ACC112 (cell line): ENCODE results near the gene IGFBPL1.

ENCODE experiments used
- H2AFZ ChIP-seq: fragments of 200-600 bp; sonication (generic); one replicate; pipeline ENCODE4 v1.6.0; 2017; ENCODE audit warnings: antibody characterized with exemption, low read length; ENCODE audit not compliant: unreplicated experiment
- H3K27ac ChIP-seq: fragments of 200-600 bp; sonication (generic); 2 replicates; pipeline ENCODE4 v1.5.1; 2014; ENCODE audit warnings: low read depth, mild to moderate bottlenecking, antibody characterized with exemption, low read length, moderate library complexity
- H3K27me3 ChIP-seq: fragments of 200-600 bp; sonication (generic); 2 replicates; pipeline ENCODE4 v1.6.1; 2014; ENCODE audit warnings: mild to moderate bottlenecking, antibody characterized with exemption, low read length, moderate library complexity, mixed read lengths; ENCODE audit not compliant: insufficient read depth
- H3K36me3 ChIP-seq: fragments of 200-600 bp; sonication (generic); 2 replicates; pipeline ENCODE4 v1.6.1; 2016; ENCODE audit warnings: mild to moderate bottlenecking, antibody characterized with exemption, low read length, moderate library complexity, mixed read lengths; ENCODE audit not compliant: insufficient read depth
- H3K4me1 ChIP-seq: fragments of 200-600 bp; sonication (generic); one replicate; pipeline ENCODE4 v1.6.1; 2016; ENCODE audit warnings: low read length, mixed read lengths; ENCODE audit not compliant: insufficient read depth, unreplicated experiment, control insufficient read depth
- H3K4me3 ChIP-seq: fragments of 200-600 bp; sonication (generic); 2 replicates; pipeline ENCODE4 v1.5.1; 2014; ENCODE audit warnings: mild to moderate bottlenecking, low read depth, low read length
- H3K79me2 ChIP-seq: fragments of 200-600 bp; sonication (generic); one replicate; pipeline ENCODE4 v1.6.0; 2016; ENCODE audit warnings: low read length; ENCODE audit not compliant: control insufficient read depth, unreplicated experiment, insufficient read depth

The IGFBPL1 gene

DNA sequence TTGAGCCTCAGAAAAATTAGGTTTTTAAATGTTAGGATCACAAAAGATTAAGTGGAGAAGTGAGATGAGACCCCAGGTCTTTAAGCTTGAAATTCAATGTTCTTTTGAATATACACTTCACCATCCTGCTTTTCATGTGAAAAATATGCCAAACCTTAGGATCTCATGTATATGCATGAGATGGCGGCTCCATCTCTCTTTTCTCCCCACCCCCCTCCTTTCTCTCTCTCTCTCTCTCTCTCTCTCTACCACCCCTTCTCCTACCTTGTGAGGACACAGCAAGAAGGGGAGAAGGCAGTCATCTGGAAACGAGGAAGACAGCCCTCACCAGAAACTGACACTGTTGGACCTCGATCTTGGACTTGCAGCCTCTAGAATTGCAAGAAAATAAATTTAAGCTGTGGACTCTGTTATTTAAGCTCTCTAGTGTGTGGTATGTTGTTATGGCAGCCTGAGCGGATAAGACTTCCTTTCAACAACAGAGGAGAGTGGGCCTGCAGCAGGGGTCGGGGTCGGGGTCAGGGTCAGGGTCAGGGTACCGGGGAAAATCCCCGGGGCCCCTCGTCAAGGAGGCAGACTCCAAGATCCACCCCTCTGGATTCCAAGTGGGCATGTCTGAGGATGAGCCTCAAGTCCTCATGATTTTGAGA lies 48.1 kb downstream of the IGFBPL1 start:
- Histone ChIP-seq H3K4me3 (no peak overlapping the region), H3K27ac (no peak overlapping the region), H2AFZ (no peak overlapping the region), H3K79me2 (no peaks in the 10 kb centered on the region), H3K27me3 (peaks cover 28% of the 10 kb centered on the region), H3K36me3 (no peaks in the 10 kb centered on the region), H3K4me1 (no peaks in the 10 kb centered on the region)

DNA sequence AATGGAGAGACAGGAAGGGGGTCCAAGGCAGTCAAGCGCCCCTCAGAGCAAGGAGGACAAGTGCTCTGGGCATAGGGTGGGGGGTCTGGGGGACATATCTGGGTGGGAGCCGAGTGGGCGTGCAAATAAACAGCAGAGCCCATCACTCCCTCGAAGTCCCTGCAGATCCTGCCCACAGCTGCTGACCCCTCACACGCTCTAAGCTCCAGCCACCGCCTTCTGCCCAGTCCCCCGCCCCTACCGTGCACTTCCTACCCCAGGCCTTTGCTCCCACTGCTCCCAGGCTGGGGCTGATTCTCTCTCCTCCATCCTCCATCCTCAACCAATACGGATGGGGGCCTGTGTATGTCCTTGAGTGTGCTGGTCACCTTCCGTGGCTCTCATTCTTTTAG lies 48.7 kb downstream of the IGFBPL1 start:
- Histone ChIP-seq H3K79me2 (no peaks in the 10 kb centered on the region), H3K27ac (no peak overlapping the region), H3K36me3 (no peaks in the 10 kb centered on the region), H3K4me3 (no peak overlapping the region), H3K4me1 (no peaks in the 10 kb centered on the region), H2AFZ (no peak overlapping the region), H3K27me3 (peaks cover 34% of the 10 kb centered on the region)

DNA sequence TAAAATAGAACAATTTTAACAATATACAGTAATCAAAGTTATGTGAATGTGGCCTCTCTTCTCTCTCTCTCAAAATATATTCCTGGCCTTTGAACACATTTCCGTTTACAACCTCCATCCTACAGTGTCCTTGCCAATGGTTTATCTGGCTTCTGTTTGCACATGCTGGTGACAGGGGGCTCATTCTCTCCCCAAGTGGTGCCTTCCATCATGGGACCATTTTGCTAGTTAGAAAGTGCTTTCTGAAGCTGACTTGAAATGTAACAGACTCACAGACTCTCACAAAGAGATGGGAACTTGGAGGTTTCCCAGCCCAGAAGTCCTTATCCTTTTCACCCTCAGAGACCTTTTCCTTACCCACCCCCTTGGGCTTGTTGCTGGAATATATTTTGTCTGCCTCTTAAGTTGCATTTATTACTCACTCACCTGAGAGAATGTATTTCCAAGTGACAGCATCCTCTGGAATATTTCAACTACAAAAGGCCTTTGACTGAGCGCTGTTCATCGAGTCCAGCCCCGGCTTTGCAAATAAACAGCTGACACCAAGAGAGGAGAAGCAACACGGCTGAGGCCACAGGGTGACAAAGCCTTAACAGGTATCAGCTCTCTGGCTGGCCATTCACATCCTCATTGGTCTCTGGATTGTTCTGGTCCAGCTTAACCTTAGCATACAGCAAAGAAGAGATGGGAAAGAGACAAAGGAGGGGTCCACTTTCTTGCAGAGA lies 49.2 kb downstream of the IGFBPL1 start:
- Histone ChIP-seq H3K27ac (no peak overlapping the region), H3K4me3 (no peak overlapping the region), H3K4me1 (no peaks in the 10 kb centered on the region), H2AFZ (no peak overlapping the region), H3K36me3 (no peaks in the 10 kb centered on the region), H3K27me3 (peaks cover 39% of the 10 kb centered on the region), H3K79me2 (no peaks in the 10 kb centered on the region)

DNA sequence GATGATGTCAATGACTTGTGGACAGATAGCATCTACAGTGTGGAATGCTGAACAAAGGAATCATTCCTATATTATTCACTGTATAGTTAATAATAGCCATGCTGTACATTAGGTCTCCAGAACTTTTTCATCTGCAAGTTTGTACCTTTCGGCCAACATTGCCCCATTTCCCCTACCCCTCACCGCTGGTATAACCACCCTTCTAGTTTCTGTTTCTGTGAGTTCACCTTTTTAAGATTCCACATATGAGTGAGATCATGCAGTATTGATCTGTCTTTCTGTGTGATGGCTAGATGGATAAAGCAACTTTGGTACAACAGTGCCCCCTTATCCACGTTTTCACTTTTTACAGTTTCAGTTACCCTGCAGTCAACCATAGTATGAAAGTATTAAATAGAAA lies 50.6 kb downstream of the IGFBPL1 start:
- Histone ChIP-seq H2AFZ (no peak overlapping the region), H3K4me1 (no peaks in the 10 kb centered on the region), H3K27ac (no peak overlapping the region), H3K36me3 (no peaks in the 10 kb centered on the region), H3K4me3 (no peak overlapping the region), H3K79me2 (no peaks in the 10 kb centered on the region), H3K27me3 (peaks cover 42% of the 10 kb centered on the region)

DNA sequence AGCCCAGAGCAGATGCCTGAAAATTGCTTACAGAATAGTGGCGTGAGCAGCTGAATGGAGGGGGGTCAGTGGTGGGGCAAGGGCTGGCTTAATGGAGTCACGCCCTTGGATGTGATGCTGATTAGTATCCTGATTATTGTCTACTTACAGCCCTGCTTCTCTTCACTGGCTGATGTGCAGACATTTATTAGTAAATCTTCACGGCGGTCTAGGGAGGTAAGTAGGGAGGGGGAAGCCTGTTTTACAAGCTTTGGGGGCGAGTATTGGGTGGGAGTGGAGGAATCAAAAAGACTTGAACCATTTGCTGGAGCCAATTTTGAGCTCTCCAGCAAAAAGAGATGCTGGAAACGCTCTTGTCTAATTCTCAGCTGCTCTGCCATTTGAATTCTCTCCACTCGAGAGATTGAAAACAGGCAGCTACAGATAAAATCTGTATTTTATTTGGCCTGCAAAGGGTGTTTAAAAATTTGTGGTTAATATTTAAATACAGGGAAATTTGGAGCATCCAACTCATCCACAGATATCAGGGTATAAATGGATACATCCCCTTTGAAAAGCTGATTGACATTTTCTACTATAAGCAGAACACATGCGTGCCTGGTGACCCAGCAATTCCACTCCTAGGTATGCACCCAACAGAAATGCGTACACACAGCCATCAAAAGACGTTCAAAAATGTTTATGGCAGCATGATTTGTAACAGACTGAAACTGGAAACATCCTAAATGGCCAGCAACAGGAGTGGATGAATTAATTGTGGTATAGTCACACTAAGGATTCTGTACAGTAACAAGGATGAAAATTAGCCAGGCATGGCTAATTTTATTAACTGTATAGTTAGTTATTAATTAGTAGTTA lies 51.3 kb downstream of the IGFBPL1 start:
- no peak overlapping the region for H3K4me3 ChIP-seq
- H3K27me3 ChIP-seq = peaks cover 42% of the 10 kb centered on the region; the same call in 1 of the 2 replicates
- H2AFZ ChIP-seq = no peak overlapping the region
- no peaks in the 10 kb centered on the region for H3K36me3 ChIP-seq
- H3K27ac ChIP-seq = no peak overlapping the region
- H3K4me1 ChIP-seq = no peaks in the 10 kb centered on the region
- H3K79me2 ChIP-seq = no peaks in the 10 kb centered on the region

DNA sequence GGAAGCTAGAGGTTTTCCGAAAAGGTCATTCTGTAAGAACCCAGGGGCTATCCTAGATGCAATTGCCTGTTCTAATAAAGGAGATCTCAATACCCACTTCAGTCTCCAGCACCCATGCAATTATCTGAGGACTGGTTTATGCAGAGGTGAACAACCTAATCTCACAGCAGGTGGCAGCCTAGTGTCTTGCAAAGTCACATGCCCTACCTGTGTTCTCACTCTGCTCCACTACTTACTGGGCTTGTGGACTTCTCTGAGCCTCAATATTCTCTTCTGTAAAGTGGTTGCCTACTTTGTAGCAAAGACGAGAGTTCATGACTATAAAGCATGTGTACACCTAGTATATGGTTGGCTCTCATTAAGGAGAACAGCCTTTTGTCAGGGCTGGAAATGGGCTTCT lies 52.8 kb downstream of the IGFBPL1 start:
- Histone ChIP-seq H3K27me3 (peaks cover 42% of the 10 kb centered on the region; the same call in 1 of the 2 replicates), H3K27ac (no peak overlapping the region), H3K36me3 (no peaks in the 10 kb centered on the region), H3K79me2 (no peaks in the 10 kb centered on the region), H3K4me1 (no peaks in the 10 kb centered on the region), H2AFZ (no peak overlapping the region), H3K4me3 (no peak overlapping the region)

DNA sequence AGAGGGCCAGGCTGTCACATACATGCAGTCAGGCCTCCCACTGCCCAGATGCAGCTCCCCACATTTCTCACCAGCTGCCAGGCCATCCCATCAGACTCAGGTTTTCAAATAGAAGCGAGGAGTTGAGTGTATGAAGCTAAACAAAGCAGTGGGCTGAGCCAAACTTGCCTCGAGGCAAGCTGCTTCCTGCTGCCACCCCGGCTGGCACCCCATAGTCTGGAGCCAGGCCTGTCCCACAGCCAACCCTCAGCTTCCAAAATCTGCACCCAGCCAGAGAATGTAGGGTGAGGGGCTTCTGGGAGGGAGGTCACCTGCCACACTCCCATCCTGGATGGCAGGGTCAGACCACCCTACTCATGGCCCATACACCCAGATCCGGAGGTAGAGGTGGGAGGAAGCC lies 54.1 kb downstream of the IGFBPL1 start:
- Histone ChIP-seq H2AFZ (no peak overlapping the region), H3K27ac (no peak overlapping the region), H3K79me2 (no peaks in the 10 kb centered on the region), H3K36me3 (no peaks in the 10 kb centered on the region), H3K4me1 (no peaks in the 10 kb centered on the region), H3K4me3 (no peak overlapping the region), H3K27me3 (peaks cover 35% of the 10 kb centered on the region; the same call in 1 of the 2 replicates)

DNA sequence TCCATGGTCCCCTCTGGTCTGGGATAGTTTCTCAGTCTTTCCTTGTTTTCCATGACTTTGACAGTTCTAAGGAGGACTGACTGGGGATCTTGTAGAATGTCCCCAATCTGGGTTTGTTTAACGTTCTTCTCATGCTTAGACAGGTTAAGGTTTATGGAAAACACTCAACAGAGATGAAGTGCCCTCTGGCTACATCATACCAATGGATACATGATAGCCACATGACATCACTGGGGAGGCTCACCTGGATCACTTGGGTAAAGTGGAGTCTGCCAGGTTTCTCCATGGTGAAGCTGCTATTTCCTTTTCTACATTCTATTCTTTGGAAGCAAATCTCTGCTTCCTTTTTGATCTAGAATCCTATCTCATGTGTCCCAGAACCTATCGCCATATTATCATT lies 55.5 kb downstream of the IGFBPL1 start:
- peaks cover 30% of the 10 kb centered on the region; the same call in 1 of the 2 replicates for H3K27me3 ChIP-seq
- H3K27ac ChIP-seq = no peak overlapping the region
- H3K4me3 ChIP-seq = no peak overlapping the region
- no peaks in the 10 kb centered on the region for H3K36me3 ChIP-seq
- H3K4me1 ChIP-seq = no peaks in the 10 kb centered on the region
- no peaks in the 10 kb centered on the region for H3K79me2 ChIP-seq
- no peak overlapping the region for H2AFZ ChIP-seq

DNA sequence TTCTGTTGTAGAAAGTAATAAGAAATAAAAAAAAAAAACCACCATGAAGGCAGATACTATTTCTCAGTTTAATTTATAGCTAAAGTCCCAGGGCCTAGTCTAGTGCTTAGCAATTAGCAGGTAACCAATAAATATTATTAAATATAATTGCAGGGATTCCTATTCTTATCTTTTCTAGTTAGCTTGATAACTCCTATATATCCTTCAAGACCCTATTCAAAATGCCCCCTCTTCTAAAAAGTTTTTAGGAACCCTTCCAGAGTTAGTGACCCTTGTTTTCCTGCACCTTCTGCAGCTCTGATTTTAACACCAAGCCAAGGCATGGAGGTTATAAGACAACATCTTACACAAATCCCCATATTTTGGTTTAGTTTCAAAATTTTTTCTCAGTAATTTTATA lies 56.4 kb downstream of the IGFBPL1 start:
- no peak overlapping the region for H2AFZ ChIP-seq
- H3K4me1 ChIP-seq = peaks cover 4% of the 10 kb centered on the region
- H3K4me3 ChIP-seq = no peak overlapping the region

DNA sequence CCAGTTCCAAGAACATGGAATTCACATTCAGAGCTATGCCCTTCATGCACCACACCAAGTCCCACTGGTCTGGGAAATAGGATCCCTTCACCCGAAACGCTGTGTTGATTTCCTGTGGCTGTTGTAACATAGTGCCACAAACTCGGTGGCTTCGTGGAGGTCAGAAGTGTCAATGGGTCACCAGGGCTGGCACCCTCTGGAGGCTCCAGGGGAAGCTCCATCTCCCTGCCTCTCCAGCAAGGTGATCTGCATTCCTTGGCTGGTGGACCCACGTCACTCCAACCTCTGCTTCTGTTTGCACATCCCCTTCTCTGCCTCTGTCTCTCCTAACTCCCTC lies 60.7 kb downstream of the IGFBPL1 start:
- no peaks in the 10 kb centered on the region for H3K79me2 ChIP-seq
- H3K36me3 ChIP-seq = no peaks in the 10 kb centered on the region
- H3K27me3 ChIP-seq = no peaks in the 10 kb centered on the region
- peaks cover 10% of the 10 kb centered on the region for H3K4me1 ChIP-seq
- H2AFZ ChIP-seq = no peak overlapping the region
- H3K4me3 ChIP-seq = peak overlapping the region; percentile 61; the same call in 1 of the 2 replicates
- H3K27ac ChIP-seq = no peak overlapping the region

More for the DNA sequence above, 56.4 kb downstream of the IGFBPL1 start:
- Histone ChIP-seq H3K79me2 (no peaks in the 10 kb centered on the region), H3K27me3 (peaks cover 23% of the 10 kb centered on the region; the same call in 1 of the 2 replicates), H3K36me3 (no peaks in the 10 kb centered on the region), H3K27ac (no peak overlapping the region)
